Stimulated activated CD4-positive, alpha-beta T cell treated with anti-CD3 and anti-CD28 coated beads, Interleukin-1b, Interleukin-23, amount 100 ng/mL, for 48 hours (primary cell): ENCODE data around the gene ESF1.

Experiments used
- DNase-seq: peaks from one replicate; pipeline ENCODE4 v3.0.0-alpha.2; 2020

The ESF1 gene

GRCh38 chr20:13784893-13785715, at the start of gene ESF1, which contains the start of gene NDUFAF5:
Gene ESF1, minus strand, starts transcription at chr20:13784919. Its CDS starts 1,779 bp downstream, at chr20:13783140.
Gene NDUFAF5, plus strand, starts transcription at chr20:13785028. Its CDS starts 41 bp downstream, at chr20:13785069.
- DNase-seq, result peak; percentile 94

GRCh38 chr20:13831476-13831875, 46.8 kb upstream of the ESF1 start:
- DNase-seq, result no peak

GRCh38 chr20:13825465-13825864, 40.7 kb upstream of the ESF1 start:
- DNase-seq, result no peak

GRCh38 chr20:13824459-13824858, 39.7 kb upstream of the ESF1 start:
- DNase-seq, result no peak

- DNase-seq, result no peak
Measured at GRCh38 chr20:13822459-13822858, 37.7 kb upstream of the ESF1 start.

GRCh38 chr20:13821876-13822275, 37.2 kb upstream of the ESF1 start:
- DNase-seq, result no peak

GRCh38 chr20:13819885-13820645, 35.3 kb upstream of the ESF1 start:
- peak; percentile 18 for DNase-seq

- DNase-seq, result no peak
Measured at GRCh38 chr20:13817342-13817741, 32.6 kb upstream of the ESF1 start.

GRCh38 chr20:13816757-13817156, 32.0 kb upstream of the ESF1 start:
- no peak for DNase-seq

GRCh38 chr20:13814672-13815071, 30.0 kb upstream of the ESF1 start:
- no peak for DNase-seq

- no peak for DNase-seq
Measured at GRCh38 chr20:13813910-13814309, 29.2 kb upstream of the ESF1 start.

- DNase-seq, result no peak
Measured at GRCh38 chr20:13810446-13810845, 25.7 kb upstream of the ESF1 start.

GRCh38 chr20:13809855-13810254, 25.1 kb upstream of the ESF1 start:
- no peak for DNase-seq

GRCh38 chr20:13809373-13809772, 24.7 kb upstream of the ESF1 start:
- DNase-seq, result no peak

GRCh38 chr20:13800728-13801134, 16.0 kb upstream of the ESF1 start:
- no peak for DNase-seq

- no peak for DNase-seq
Measured at GRCh38 chr20:13799974-13800373, 15.3 kb upstream of the ESF1 start.

- no peak for DNase-seq
Measured at GRCh38 chr20:13799040-13799439, 14.3 kb upstream of the ESF1 start.

GRCh38 chr20:13794667-13795066, 9.9 kb upstream of the ESF1 start:
- no peak for DNase-seq

- DNase-seq, result no peak
Measured at GRCh38 chr20:13793001-13793400, 8.3 kb upstream of the ESF1 start.

GRCh38 chr20:13791540-13792459, 7.1 kb upstream of the ESF1 start:
- DNase-seq, result no peak

- no peak for DNase-seq
Measured at GRCh38 chr20:13790708-13791107, 6.0 kb upstream of the ESF1 start.

- peak; percentile 25 for DNase-seq
Measured at GRCh38 chr20:13788167-13788834, 3.6 kb upstream of the ESF1 start.
